ENCODE measurements around the gene FANCC.

DNA sequence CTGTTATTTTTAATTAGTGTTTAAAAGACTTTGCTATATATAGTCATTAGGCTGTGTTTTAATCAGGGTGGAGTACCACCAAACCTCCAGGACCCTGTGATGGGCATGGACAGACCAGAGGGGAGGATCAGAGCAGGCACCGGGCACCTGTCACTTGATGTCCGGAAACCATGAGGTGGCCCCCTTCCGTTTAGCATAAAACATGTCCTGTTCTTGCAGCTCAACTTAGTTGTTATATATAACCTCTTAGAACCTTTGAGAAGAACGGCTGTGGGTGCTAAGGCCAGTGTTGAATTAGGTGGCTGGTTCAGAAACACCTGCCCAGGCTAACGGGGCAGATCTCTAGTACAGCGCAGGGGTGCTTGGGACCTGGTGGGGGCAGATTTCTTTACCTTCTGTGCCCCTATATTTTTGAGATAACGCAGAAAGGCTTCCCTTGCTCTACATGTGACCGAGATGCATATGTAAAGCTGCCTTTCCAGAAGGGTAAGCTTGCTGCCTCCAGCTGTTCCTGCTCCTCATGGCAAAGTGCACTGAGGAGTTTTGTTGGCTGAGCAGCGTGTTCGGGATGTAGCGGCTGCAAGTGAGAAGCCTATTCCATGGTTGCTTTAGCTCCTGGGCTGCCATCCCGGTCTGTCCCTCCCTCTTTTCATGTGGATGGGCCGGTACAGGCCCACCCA is 255.5 kb downstream of the FANCC start:
- TF ChIP-seq, protein P1, sequence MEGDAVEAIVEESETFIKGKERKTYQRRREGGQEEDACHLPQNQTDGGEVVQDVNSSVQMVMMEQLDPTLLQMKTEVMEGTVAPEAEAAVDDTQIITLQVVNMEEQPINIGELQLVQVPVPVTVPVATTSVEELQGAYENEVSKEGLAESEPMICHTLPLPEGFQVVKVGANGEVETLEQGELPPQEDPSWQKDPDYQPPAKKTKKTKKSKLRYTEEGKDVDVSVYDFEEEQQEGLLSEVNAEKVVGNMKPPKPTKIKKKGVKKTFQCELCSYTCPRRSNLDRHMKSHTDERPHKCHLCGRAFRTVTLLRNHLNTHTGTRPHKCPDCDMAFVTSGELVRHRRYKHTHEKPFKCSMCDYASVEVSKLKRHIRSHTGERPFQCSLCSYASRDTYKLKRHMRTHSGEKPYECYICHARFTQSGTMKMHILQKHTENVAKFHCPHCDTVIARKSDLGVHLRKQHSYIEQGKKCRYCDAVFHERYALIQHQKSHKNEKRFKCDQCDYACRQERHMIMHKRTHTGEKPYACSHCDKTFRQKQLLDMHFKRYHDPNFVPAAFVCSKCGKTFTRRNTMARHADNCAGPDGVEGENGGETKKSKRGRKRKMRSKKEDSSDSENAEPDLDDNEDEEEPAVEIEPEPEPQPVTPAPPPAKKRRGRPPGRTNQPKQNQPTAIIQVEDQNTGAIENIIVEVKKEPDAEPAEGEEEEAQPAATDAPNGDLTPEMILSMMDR (IDR thresholded peaks at IDR 0.05) = no peak
- no peak for TF ChIP-seq POLR2A (IDR thresholded peaks at IDR 0.05)
